ENCODE measurements around the gene MRPL33. TPM values are rescaled to one million over a fixed set of nuclear protein-coding genes. Genes with fewer than 3 reads are reported as not detected.

The MRPL33 gene
- total and polyA plus RNA-seq, 2 of the 13 experiments (the other 11 are each of a cell fraction or from before 2014, with no cell fraction given) = 69.7 to 218 TPM

DNA sequence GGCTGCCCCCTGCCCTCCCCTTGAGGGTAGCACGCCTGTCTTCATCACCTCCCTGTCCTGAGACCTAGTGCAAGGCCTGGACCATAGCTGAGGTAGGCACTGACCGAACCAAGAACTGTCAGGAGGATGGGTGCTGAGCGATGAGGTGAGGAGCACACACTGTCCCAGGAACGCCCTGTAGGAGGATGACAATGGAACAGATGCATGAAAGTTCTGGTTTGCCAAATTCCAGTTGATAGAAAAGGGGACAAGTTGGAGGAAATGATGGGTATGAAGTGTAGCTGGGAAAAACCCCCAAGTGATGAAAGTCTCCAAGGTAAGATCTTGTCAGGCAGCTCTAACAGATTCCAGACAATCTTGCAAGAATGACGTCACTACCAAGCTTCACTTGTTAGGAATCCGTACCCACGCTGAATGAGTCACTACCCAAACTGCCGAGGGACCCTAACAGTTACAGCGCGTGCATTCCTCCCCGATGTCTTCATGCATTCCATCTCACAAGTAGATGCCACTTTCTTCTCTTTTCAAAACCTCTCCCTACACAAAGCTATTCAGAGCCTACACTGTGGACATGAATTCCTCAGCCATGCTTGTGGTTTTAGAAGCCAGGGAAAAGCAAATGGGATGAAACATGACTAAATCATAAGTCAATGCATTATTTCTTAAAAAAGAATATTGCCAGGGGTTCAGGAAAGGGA is 27.6 kb downstream of the MRPL33 start:
- no peak overlapping the region for H3K4me3 ChIP-seq (replicated peaks in 1 of 3; ENCODE audit: insufficient read depth in 1 of 3, low read depth in 2 of 3, low read length in 3 of 3)
- no peak for ATAC-seq
- H3K27me3 ChIP-seq (ENCODE audit: control insufficient read depth in 1 of 2, insufficient read depth in 2 of 2, low read length in 2 of 2) = no peaks in the 10 kb centered on the region
- H3K27ac ChIP-seq (ENCODE audit: extremely low read length, insufficient read depth, low read length) = no peak overlapping the region
- no peaks in the 10 kb centered on the region for H3K79me2 ChIP-seq (ENCODE audit: insufficient read depth, low read length)
- intact Hi-C loops (cut with micrococcal nuclease; ENCODE audit: unreplicated experiment) (no loop called here), in situ Hi-C loops (cut with HindIII; ENCODE audit: extremely low pct_ligation_motif_present, low pct_unique_long_range_greater_than_20kb) (no loop called here)
- H3K36me3 ChIP-seq (replicated peaks in 1 of 2; ENCODE audit: control insufficient read depth in 1 of 2, insufficient read depth in 2 of 2, low read length in 2 of 2) = no peaks in the 10 kb centered on the region
- no peak overlapping the region for H3K9ac ChIP-seq (ENCODE audit: insufficient read depth, low read depth, low read length)
- TF ChIP-seq JUN (CRISPR knock-in tag; IDR thresholded peaks at IDR 0.05) (peak; percentile 49; the same call in 1 of the 2 replicates), FOSL2 (CRISPR knock-in tag; IDR thresholded peaks at IDR 0.05) (peak; percentile 92), CREB1 (IDR thresholded peaks at IDR 0.05) (peak; percentile 95), CREB1 (CRISPR knock-in tag; IDR thresholded peaks at IDR 0.05) (no peak), CBX2 (IDR thresholded peaks at IDR 0.05; ENCODE audit: low read depth, low read length) (no peak), CBX2 (CRISPR knock-in tag; IDR thresholded peaks at IDR 0.05; ENCODE audit: low read depth) (no peak), ATF3 (CRISPR knock-in tag; IDR thresholded peaks at IDR 0.05) (peak; percentile 89), TEAD3 (CRISPR knock-in tag; optimal IDR thresholded peaks at IDR 0.05; ENCODE audit: borderline replicate concordance) (peak; percentile 71), MZF1 (CRISPR knock-in tag; IDR thresholded peaks at IDR 0.05; ENCODE audit: borderline replicate concordance) (no peak), NRL (CRISPR knock-in tag; IDR thresholded peaks at IDR 0.05; ENCODE audit: borderline replicate concordance) (no peak), FOSL1 (CRISPR knock-in tag; IDR thresholded peaks at IDR 0.05; ENCODE audit: borderline replicate concordance) (0 out of 2 replicates have a peak, but pooled peaks have one; percentile 54), ATF7 (IDR thresholded peaks at IDR 0.05) (peak; percentile 98), ATF7 (CRISPR knock-in tag; IDR thresholded peaks at IDR 0.05) (no peak)
- TF ChIP-seq, protein P1, sequence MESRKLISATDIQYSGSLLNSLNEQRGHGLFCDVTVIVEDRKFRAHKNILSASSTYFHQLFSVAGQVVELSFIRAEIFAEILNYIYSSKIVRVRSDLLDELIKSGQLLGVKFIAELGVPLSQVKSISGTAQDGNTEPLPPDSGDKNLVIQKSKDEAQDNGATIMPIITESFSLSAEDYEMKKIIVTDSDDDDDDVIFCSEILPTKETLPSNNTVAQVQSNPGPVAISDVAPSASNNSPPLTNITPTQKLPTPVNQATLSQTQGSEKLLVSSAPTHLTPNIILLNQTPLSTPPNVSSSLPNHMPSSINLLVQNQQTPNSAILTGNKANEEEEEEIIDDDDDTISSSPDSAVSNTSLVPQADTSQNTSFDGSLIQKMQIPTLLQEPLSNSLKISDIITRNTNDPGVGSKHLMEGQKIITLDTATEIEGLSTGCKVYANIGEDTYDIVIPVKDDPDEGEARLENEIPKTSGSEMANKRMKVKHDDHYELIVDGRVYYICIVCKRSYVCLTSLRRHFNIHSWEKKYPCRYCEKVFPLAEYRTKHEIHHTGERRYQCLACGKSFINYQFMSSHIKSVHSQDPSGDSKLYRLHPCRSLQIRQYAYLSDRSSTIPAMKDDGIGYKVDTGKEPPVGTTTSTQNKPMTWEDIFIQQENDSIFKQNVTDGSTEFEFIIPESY (CRISPR knock-in tag; IDR thresholded peaks at IDR 0.05) = peak; percentile 67
- no peak for FAIRE-seq
- H4K20me1 ChIP-seq (ENCODE audit: insufficient read depth, low read length) = no peaks in the 10 kb centered on the region
- BruUV-seq (replicated peaks) = no TSS peak
- 53% methylated on average over 11 of the region's 11 CpGs for WGBS (ENCODE audit: low lambda C conversion rate)
- DNase-seq (ENCODE audit: low spot score) = peak; percentile 89
- no peak overlapping the region for H2AFZ ChIP-seq (ENCODE audit: low read length)
- H3K9me3 ChIP-seq (ENCODE audit: low read length) = no peaks in the 10 kb centered on the region
- CTCF ChIA-PET (ENCODE audit: low intra/inter-chr PET ratio, low total read pairs) = no interaction called here
- H3K4me1 ChIP-seq (ENCODE audit: insufficient read depth, low read length) = peaks cover 41% of the 10 kb centered on the region
- POLR2A ChIA-PET = interaction anchor here (0.8 to 1.6 kb wide), 8 partner anchors 42 to 594 kb away, joined by 3 to 10 read pairs (median 4); partner anchors contain the start of gene FOSL2
- no peak overlapping the region for H3K4me2 ChIP-seq (ENCODE audit: low read depth, low read length)
